K562 (cell line): ENCODE measurements around the gene NT5C3B. TPM values are rescaled to one million over a fixed set of nuclear protein-coding genes. Genes with fewer than 3 reads are reported as not detected.

Source experiments
- CEBPB ChIP-seq: fragments of 450-650 bp; IDR thresholded peaks from 2 replicates; pipeline ENCODE4 v1.6.1; 2016; ENCODE audit warnings: missing genetic modification characterization, missing compliant biosample characterization
- CEBPG ChIP-seq, 3 experiments: fragments of 200-800 bp in 1 of 3; sonication (Bioruptor generic) in 1 of 3; sonication (generic) in 1 of 3; formaldehyde crosslinking in 1 of 3; IDR thresholded peaks in 2 of 3; conservative IDR thresholded peaks in 1 of 3; 2 replicates each; pipeline versions ENCODE4 v1.6.1 to v1.8.0; 2016 to 2022; ENCODE audit warnings: missing compliant biosample characterization in 2 of 3, missing genetic modification characterization in 2 of 3, mild to moderate bottlenecking in 1 of 3, missing genetic modification reagents in 1 of 3
- CREM ChIP-seq: IDR thresholded peaks from 2 replicates; pipeline ENCODE4 v1.6.1; 2014; ENCODE audit warnings: antibody characterized with exemption, low read depth
- ELF2 ChIP-seq: fragments of 250-450 bp; sonication (Bioruptor Pico); IDR thresholded peaks from 2 replicates; pipeline ENCODE4 v1.5.0; 2021; ENCODE audit warnings: mild to moderate bottlenecking
- ETS2 ChIP-seq: IDR thresholded peaks from 2 replicates; pipeline ENCODE4 v1.6.1; 2016; ENCODE audit warnings: borderline replicate concordance, missing genetic modification characterization, mild to moderate bottlenecking, moderate library complexity, missing compliant biosample characterization; ENCODE audit not compliant: poor library complexity, severe bottlenecking
- GATAD2A ChIP-seq: fragments of 450-650 bp; IDR thresholded peaks from 2 replicates; pipeline ENCODE4 v1.6.1; 2017
- PCBP1 ChIP-seq: fragments of 200-400 bp; formaldehyde crosslinking; IDR thresholded peaks from 2 replicates; pipeline ENCODE4 v1.6.1; 2018; ENCODE audit warnings: mild to moderate bottlenecking, low read depth, low read length; ENCODE audit not compliant: poor library complexity, severe bottlenecking
- RUNX1 ChIP-seq: sonication (generic); IDR thresholded peaks from 2 replicates; pipeline ENCODE4 v1.6.1; 2016; ENCODE audit warnings: antibody characterized with exemption, low read depth
- SPI1 ChIP-seq: IDR thresholded peaks from 2 replicates; pipeline ENCODE4 v1.6.1; 2011; ENCODE audit warnings: low read depth, low read length, control low read depth, borderline replicate concordance
- TCFL5 ChIP-seq: fragments of 250-450 bp; sonication (Bioruptor Pico); conservative IDR thresholded peaks from 2 replicates; pipeline ENCODE4 v1.6.1; 2021; ENCODE audit warnings: mild to moderate bottlenecking, moderate library complexity, matching md5 sums
- XRCC4 ChIP-seq: IDR thresholded peaks from one replicate; pipeline ENCODE4 v1.6.1; 2011; ENCODE audit not compliant: insufficient read depth, insufficient read length; ENCODE audit errors: extremely low read depth
- ZFP30 ChIP-seq: fragments of 250-450 bp; sonication (Bioruptor Pico); IDR thresholded peaks from 2 replicates; pipeline ENCODE4 v1.8.0; 2022; ENCODE audit warnings: moderate library complexity, mild to moderate bottlenecking, inconsistent platforms, borderline replicate concordance
- ZKSCAN8 ChIP-seq: fragments of 200-800 bp; sonication (Bioruptor generic); IDR thresholded peaks from 2 replicates; pipeline ENCODE4 v1.6.1; 2016; ENCODE audit warnings: missing genetic modification characterization, missing compliant biosample characterization
- ZNF140 ChIP-seq: fragments of 250-450 bp; sonication (Bioruptor Pico); IDR thresholded peaks from 2 replicates; pipeline ENCODE4 v1.8.0; 2021; ENCODE audit warnings: moderate library complexity, mild to moderate bottlenecking, inconsistent platforms
- ZNF175 ChIP-seq: fragments of 200-800 bp; sonication (Bioruptor generic); IDR thresholded peaks from 2 replicates; pipeline ENCODE4 v1.6.1; 2016; ENCODE audit warnings: low read depth, mild to moderate bottlenecking, missing genetic modification characterization, missing compliant biosample characterization
- ZNF589 ChIP-seq: fragments of 200-800 bp; sonication (Bioruptor generic); IDR thresholded peaks from 2 replicates; pipeline ENCODE4 v1.6.1; 2016; ENCODE audit warnings: low read depth, missing genetic modification characterization, missing compliant biosample characterization
- polyA plus RNA-seq, 8 experiments: library from polyadenylated mRNA; depleted of rRNA in 4 of 8; stranded (reverse) in 5 of 8; unstranded in 3 of 8; fragments of >200 nt; fragmentation: Nextera tagmentation in 2 of 8; fragmentation: Illumina TruSeq in 1 of 8; extraction: Ambion mirVana in 2 of 8; extraction: Trizol in 1 of 8; gene quantifications; 2 replicates each; pipeline versions ENCODE4 v1.2.1 to v1.2.3, GENCODE V29; 2011 to 2014; ENCODE audit warnings: inconsistent platforms in 1 of 8, missing spikeins in 1 of 8
- total RNA-seq, 7 experiments: library from RNA; depleted of rRNA in 6 of 7; stranded (reverse); fragments of >200 nt in 6 of 7; fragmentation: Illumina TruSeq in 2 of 7; extraction: Trizol in 2 of 7; gene quantifications; 2 replicates each; pipeline versions ENCODE4 v1.2.1 to v1.2.3, GENCODE V29; 2011 to 2021; ENCODE audit warnings: low replicate concordance in 1 of 7
- TF ChIP-seq, protein P1 (sequence below), 2 experiments: fragments of 450-650 bp in 1 of 2; sonication (generic) in 1 of 2; formaldehyde crosslinking in 1 of 2; IDR thresholded peaks in 1 of 2; conservative IDR thresholded peaks in 1 of 2; 2 replicates each; pipeline versions ENCODE4 v1.6.1 to v1.8.1; 2016 to 2023; ENCODE audit warnings: mild to moderate bottlenecking in 2 of 2, moderate library complexity in 2 of 2, inconsistent platforms in 1 of 2, missing genetic modification reagents in 1 of 2
- TF ChIP-seq, protein P2 (sequence below): sonication (generic); formaldehyde crosslinking; IDR thresholded peaks from 2 replicates; pipeline ENCODE4 v1.9.0; 2022; ENCODE audit warnings: mild to moderate bottlenecking, missing genetic modification reagents
- TF ChIP-seq, protein P3 (sequence below): fragments of 250-450 bp; sonication (Bioruptor Pico); IDR thresholded peaks from 2 replicates; pipeline ENCODE4 v1.8.0; 2022; ENCODE audit warnings: inconsistent platforms

NT5C3B gene
- total and polyA plus RNA-seq, 9 of the 15 experiments (the other 6 are each of a cell fraction or from before 2014, with no cell fraction given) = 2.0 to 166 (median 85.0) TPM

DNA sequence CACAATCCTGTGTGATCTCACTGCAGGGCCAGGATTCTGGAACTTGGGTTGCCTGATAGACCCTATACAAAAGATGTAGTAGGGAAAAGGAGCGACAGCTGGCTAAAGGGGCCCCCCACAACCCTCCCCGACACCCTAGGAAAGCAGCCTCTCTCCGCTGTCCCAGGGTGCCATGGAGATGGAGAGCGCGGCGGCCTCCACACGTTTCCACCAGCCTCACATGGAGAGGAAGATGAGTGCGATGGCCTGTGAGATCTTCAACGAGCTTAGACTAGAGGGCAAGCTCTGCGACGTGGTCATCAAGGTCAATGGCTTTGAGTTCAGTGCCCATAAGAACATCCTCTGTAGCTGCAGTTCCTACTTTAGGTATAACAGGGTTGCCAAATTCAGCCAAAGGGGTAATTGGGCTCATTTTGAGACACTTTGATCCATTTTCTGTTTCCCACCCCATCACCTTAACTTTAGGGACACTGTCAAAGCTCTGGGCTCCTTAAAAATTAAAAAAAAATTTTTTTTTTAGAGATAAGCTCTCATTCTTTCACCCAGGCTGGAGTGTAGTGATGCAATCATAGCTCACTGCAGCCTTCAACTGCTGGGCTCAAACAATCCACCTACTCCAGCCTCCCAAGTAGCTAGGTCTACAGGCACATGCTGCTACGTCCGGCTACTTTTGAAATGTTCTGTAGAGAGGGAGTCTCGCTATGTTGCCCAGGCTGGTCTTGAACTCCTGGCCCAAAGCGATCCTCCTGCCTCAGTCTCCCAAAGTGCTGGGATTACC is 1.9 kb upstream of the NT5C3B start, which contains the start of gene KLHL10 (continued):
- TF ChIP-seq ZNF589 (CRISPR knock-in tag) = 0 out of 2 replicates have a peak, but pooled peaks have one; percentile 43
- no peak for TF ChIP-seq TCFL5 (CRISPR knock-in tag)
- no peak for TF ChIP-seq ZNF175 (CRISPR knock-in tag)
- TF ChIP-seq RUNX1 = no peak
- TF ChIP-seq CEBPG (CRISPR knock-in tag; IDR thresholded peaks at IDR 0.05) = peak; percentile 62
- TF ChIP-seq CEBPG (tag; conservative IDR thresholded peaks at IDR 0.05 in 1 of 2, IDR thresholded peaks at IDR 0.05 in 1 of 2) = peak; percentile 66 to 81; a peak in 3 of 4 replicates
- TF ChIP-seq CREM = no peak
- TF ChIP-seq, protein P1, sequence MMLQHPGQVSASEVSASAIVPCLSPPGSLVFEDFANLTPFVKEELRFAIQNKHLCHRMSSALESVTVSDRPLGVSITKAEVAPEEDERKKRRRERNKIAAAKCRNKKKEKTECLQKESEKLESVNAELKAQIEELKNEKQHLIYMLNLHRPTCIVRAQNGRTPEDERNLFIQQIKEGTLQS (IDR thresholded peaks at IDR 0.05) = peak; percentile 87
- TF ChIP-seq, protein P1 (CRISPR knock-in tag; conservative IDR thresholded peaks at IDR 0.05) = no peak
- TF ChIP-seq, protein P2, sequence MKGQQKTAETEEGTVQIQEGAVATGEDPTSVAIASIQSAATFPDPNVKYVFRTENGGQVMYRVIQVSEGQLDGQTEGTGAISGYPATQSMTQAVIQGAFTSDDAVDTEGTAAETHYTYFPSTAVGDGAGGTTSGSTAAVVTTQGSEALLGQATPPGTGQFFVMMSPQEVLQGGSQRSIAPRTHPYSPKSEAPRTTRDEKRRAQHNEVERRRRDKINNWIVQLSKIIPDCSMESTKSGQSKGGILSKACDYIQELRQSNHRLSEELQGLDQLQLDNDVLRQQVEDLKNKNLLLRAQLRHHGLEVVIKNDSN (CRISPR knock-in tag) = no peak
- TF ChIP-seq XRCC4 = no peak
- TF ChIP-seq SPI1 = no peak
- no peak for TF ChIP-seq ZNF140 (CRISPR knock-in tag)
- peak; percentile 78 for TF ChIP-seq CEBPB (tag)
- TF ChIP-seq ZFP30 (CRISPR knock-in tag) = no peak
- TF ChIP-seq, protein P3, sequence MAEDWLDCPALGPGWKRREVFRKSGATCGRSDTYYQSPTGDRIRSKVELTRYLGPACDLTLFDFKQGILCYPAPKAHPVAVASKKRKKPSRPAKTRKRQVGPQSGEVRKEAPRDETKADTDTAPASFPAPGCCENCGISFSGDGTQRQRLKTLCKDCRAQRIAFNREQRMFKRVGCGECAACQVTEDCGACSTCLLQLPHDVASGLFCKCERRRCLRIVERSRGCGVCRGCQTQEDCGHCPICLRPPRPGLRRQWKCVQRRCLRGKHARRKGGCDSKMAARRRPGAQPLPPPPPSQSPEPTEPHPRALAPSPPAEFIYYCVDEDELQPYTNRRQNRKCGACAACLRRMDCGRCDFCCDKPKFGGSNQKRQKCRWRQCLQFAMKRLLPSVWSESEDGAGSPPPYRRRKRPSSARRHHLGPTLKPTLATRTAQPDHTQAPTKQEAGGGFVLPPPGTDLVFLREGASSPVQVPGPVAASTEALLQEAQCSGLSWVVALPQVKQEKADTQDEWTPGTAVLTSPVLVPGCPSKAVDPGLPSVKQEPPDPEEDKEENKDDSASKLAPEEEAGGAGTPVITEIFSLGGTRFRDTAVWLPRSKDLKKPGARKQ (CRISPR knock-in tag) = no peak
- no peak for TF ChIP-seq ZKSCAN8 (CRISPR knock-in tag)
- no peak for TF ChIP-seq ETS2
- TF ChIP-seq PCBP1 = no peak
- TF ChIP-seq ELF2 = no peak
- no peak for TF ChIP-seq GATAD2A
